ENCODE results near the gene SIVA1.

SIVA1 gene

DNA sequence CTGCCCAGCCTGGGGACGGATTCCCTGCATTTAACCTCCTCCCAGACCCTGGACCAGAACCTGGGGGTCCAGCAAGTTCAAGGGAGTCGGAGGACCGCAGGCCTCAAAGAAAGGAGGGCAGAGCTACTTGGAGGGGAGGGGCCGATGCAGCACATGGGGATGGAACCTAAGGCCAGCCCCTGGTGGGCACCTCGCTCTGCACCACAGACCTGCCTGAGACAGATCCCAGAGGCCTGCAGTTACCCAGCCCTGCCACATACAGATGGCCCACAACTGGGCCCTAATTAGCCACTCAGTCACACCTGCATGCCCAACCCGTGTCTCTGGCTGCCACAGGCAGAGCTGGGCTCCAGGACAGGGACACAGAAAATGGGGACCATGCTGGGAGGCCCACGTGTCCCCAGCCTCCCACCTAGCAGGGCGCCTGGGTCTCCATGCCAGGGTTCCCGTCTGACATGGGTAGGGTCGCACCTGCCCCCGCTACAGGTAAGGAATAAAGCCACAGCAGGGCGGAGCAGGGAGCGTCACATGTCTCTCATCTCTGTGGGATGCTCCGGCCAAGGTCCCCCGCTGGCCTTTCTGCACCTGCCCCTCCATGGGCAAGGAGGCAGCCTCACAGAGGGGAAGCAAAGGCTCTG lies 25.9 kb downstream of the SIVA1 start:
- DNase-seq (ENCODE audit: insufficient read length, low spot score): no peak
- TF ChIP-seq, protein P1, sequence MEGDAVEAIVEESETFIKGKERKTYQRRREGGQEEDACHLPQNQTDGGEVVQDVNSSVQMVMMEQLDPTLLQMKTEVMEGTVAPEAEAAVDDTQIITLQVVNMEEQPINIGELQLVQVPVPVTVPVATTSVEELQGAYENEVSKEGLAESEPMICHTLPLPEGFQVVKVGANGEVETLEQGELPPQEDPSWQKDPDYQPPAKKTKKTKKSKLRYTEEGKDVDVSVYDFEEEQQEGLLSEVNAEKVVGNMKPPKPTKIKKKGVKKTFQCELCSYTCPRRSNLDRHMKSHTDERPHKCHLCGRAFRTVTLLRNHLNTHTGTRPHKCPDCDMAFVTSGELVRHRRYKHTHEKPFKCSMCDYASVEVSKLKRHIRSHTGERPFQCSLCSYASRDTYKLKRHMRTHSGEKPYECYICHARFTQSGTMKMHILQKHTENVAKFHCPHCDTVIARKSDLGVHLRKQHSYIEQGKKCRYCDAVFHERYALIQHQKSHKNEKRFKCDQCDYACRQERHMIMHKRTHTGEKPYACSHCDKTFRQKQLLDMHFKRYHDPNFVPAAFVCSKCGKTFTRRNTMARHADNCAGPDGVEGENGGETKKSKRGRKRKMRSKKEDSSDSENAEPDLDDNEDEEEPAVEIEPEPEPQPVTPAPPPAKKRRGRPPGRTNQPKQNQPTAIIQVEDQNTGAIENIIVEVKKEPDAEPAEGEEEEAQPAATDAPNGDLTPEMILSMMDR (IDR thresholded peaks at IDR 0.05; ENCODE audit: insufficient read depth, missing control alignments): no peak
- no peak for FAIRE-seq

DNA sequence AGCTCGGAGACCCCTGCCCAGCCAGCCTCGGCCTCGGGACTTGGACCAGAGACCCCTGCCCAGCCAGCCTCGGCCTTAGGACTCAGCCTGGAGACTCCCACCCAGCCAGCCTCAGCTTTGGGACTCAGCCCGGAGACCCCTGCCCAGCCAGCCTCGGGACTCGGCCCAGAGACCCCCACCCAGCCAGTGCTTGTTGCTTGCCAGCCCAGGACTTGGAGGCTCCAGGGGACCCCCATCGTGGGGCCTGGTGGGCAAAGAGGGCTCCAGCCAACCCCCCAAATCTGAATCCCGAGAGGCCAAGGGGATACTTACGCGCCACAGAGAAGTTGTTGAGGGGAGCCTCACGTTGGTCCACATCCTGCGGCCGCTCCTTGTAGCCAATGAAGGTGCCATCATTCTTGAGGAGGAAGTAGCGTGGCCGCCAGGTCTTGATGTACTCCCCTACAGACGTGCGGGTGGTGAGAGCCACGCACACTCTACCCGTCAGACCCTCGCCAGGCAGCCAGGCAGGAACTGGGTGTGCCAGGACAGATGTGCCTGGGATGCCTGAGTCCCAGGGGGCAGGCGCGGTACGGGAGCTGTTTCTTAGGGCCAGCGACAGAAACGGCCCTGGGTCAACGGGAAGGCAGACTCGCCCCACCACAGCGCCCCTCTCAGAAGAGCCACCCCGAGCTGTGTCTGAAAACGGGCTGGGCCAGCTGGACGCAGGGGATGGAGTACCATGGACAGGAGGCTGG lies 27.0 kb downstream of the SIVA1 start:
- FAIRE-seq (no peak), DNase-seq (ENCODE audit: insufficient read length, low spot score) (no peak)
- TF ChIP-seq, protein P1 (IDR thresholded peaks at IDR 0.05; ENCODE audit: insufficient read depth, missing control alignments): no peak

DNA sequence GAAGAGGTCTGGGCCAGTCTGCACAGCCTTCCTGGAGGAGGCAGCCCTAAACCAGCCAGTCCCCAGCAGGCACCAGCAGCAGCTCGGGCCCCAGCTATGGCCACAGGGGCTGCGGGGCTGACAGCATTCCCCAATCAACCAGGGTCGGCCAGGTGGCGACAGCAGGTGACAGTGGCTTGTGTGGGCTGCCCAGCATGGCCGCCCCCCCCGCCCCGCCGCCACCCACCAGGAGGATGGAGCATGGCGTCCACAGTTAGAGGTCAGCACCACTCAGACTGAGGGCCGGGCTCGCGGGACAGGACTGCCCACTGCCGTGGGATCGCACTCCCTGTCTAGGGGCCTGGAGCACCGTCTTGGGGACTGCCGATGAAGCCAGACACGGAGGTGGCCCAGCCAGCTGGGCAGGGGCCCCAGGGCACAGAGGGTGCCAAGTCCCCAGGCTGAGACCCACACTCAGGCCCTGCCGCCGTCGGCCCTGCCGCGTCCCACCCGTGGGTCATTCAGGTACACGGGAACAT lies 27.6 kb downstream of the SIVA1 start:
- no peak for FAIRE-seq

DNA sequence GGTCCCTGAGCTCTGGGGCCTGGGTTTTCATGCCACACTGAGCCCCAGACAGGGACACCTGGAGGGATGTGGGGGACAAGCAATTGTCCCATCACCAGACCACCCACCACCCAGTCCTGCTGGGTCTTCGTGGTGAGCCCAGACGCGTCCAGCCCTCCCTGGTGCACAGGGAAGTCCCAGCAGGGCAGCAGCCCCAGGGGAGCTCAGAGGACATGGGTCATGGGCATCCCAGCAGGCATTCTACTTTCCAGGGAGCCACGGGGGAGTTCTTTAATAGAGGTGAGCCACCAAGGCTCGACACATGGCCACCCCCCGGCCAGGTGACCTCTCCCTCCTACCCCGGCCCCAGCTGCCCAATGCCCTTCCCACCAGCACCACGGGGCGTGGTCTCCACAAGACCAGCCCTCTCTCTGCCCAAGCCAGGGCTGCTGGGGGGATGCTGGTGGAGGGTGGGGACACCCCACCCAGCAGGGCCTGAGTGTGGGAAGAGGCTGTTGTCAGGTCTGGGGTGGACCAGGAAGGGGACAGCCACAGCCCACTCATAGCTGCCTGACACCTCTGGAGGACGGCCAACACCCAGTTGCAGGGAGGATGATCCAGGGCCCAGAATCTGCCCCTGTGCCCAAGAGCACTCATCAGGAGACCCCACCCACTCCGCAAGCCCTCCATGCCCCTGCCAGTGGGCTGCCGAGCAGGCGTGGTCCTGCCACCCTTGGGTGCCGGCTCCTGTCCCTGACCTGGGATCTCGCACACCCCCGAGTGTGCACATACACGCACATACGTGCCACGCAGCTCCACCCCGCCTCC lies 28.5 kb downstream of the SIVA1 start:
- FAIRE-seq (no peak), DNase-seq (ENCODE audit: insufficient read length, low spot score) (no peak)
- TF ChIP-seq, protein P1 (IDR thresholded peaks at IDR 0.05; ENCODE audit: insufficient read depth, missing control alignments): no peak

More for the DNA sequence above, 27.6 kb downstream of the SIVA1 start:
- TF ChIP-seq, protein P1 (IDR thresholded peaks at IDR 0.05; ENCODE audit: insufficient read depth, missing control alignments): no peak
- DNase-seq (ENCODE audit: insufficient read length, low spot score): no peak

DNA sequence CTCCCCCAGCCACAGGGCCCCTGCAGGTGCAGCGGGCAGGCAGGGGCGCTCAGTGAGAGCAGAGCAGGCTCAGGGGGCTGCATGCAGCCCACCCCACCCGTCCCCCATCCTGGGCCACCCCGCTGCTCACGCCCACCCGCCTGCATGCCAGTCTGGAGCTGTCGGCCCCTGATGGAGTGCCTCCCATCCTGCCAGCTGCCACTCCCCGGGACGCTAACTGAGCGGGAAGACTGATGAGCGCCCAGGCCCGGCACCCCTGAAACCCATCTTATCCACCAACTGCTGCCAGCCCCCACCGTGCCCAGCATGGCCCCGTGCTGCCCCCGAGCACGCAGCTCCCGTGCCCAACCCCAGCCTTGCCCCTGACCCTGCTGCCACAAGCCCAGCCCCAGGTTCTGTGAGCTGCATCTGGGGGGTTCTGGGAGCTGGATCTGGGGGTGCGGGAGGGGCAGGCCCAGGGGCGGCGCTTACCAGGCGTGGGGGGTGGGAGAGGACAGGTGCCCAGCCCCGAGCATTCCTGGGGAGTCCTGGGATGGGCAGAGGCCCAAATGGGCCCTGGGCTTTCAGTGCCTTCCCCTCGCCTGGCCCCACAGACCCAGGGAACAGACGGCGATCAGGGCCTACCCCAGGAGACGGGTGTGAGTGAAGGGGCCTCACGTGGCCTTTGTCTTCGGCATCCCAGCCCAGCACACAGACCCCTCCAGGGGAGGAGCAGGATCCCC lies 29.3 kb downstream of the SIVA1 start:
- no peak for FAIRE-seq
- DNase-seq (ENCODE audit: insufficient read length, low spot score): no peak
- TF ChIP-seq, protein P1 (IDR thresholded peaks at IDR 0.05; ENCODE audit: insufficient read depth, missing control alignments): no peak

DNA sequence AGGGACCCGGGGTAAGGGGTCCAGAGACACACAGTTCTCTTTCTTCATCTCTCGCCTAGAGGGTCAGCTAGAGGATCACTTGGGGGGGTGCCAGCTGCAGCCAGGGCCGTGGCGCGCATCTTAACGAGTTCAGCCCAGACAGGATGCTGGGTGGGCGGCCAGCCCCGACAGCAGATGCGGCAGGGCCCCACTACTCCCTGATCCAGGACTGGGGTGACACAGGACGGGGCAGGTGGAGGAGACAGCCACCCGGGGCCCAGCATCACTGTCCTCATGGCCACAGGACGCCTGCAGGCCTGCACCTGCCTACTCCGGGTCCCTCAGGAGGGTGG lies 29.8 kb downstream of the SIVA1 start:
- TF ChIP-seq, protein P1 (IDR thresholded peaks at IDR 0.05; ENCODE audit: insufficient read depth, missing control alignments): no peak
- DNase-seq (ENCODE audit: insufficient read length, low spot score): no peak
- FAIRE-seq: no peak
